NT2/D1 (cell line): ENCODE data around the gene ADAMTS7.

ENCODE experiments used
- YY1 ChIP-seq: IDR thresholded peaks from 2 replicates; pipeline ENCODE4 v1.6.1; 2011; ENCODE audit not compliant: insufficient read length, insufficient read depth
- ZNF274 ChIP-seq: IDR thresholded peaks from 2 replicates; pipeline ENCODE4 v1.6.1; 2011; ENCODE audit warnings: mild to moderate bottlenecking, low read depth, low read length

GRCh38 chr15:78822514-78822913 is 11.2 kb upstream of the ADAMTS7 start:
- TF ChIP-seq YY1: no peak
- TF ChIP-seq ZNF274: no peak
